Liver (tissue), 3 donors: ENCODE results near the gene CERT1.

ENCODE experiments used
- ATF3 ChIP-seq: IDR thresholded peaks from 2 replicates; pipeline ENCODE4 v1.6.1; 2016; ENCODE audit warnings: antibody characterized with exemption
- CTCF ChIP-seq: fragments of 150-350 bp; IDR thresholded peaks from 2 replicates; pipeline ENCODE4 v1.5.1; 2017; ENCODE audit warnings: improper control_type of control experiment, low read depth, low read length; ENCODE audit not compliant: missing input control
- EGR1 ChIP-seq, 2 donors: IDR thresholded peaks; 2 replicates each; pipeline ENCODE4 v1.6.1; 2016 to 2018; ENCODE audit warnings: antibody characterized with exemption in 2 of 2, low read depth in 2 of 2
- TAF1 ChIP-seq: conservative IDR thresholded peaks from 2 replicates; pipeline ENCODE4 v1.6.1; 2016; ENCODE audit warnings: antibody characterized with exemption, mild to moderate bottlenecking
- ZBTB33 ChIP-seq: IDR thresholded peaks from 2 replicates; pipeline ENCODE4 v1.6.1; 2016; ENCODE audit warnings: antibody characterized with exemption
- donor health status: healthy.
- donor health status: healthy.

- no peak for TF ChIP-seq CTCF
- no peak for TF ChIP-seq ATF3
- no peak for TF ChIP-seq TAF1
- no peak for TF ChIP-seq ZBTB33
- TF ChIP-seq EGR1 (IDR thresholded peaks at IDR 0.05; ENCODE audit: low read depth in 2 of 2) = no peak
These were observed 2.4 kb upstream of the CERT1 start for GRCh38 chr5:75513841-75514240.
